ENCODE results near the gene FASN. TPM values are rescaled to one million over a fixed set of nuclear protein-coding genes. Genes with fewer than 3 reads are reported as not detected.

FASN gene
- total RNA-seq, 3 donors from 2014 or later (not counting 1 experiment from before 2014, with no cell fraction given): 53.8 to 56.2 (median 54.0) TPM

- Mint-ChIP-seq H3K27me3 (ENCODE audit: low read depth in 2 of 2) (no peaks in the 10 kb centered on the region), H3K36me3 (no peaks in the 10 kb centered on the region), H3K27ac (peak overlapping the region; percentile 38 to 56), H3K4me1 (peaks cover 4 to 19% of the 10 kb centered on the region in 2 donors), H3K9me3 (no peaks in the 10 kb centered on the region), H3K4me3 (peak overlapping the region; percentile 75)
- Histone ChIP-seq H3K9me3 (ENCODE audit: control insufficient read depth, insufficient read depth, low read length) (no peaks in the 10 kb centered on the region), H3K27me3 (ENCODE audit: control insufficient read depth, insufficient read depth, low read length) (no peaks in the 10 kb centered on the region), H3K4me1 (ENCODE audit: control insufficient read depth, insufficient read depth, low read length) (peaks cover 30% of the 10 kb centered on the region), H3K36me3 (ENCODE audit: control insufficient read depth, insufficient read depth, low read length) (peaks cover 18% of the 10 kb centered on the region), H3K4me3 (ENCODE audit: low read length) (peak overlapping the region; percentile 63), H3K27ac (ENCODE audit: low read length) (peak overlapping the region; percentile 58)
- intact Hi-C loops (cut with micrococcal nuclease): no loop called here
- ATAC-seq: no peak
- WGBS (ENCODE audit: insufficient coverage): 53% methylated on average over 36 of the region's 36 CpGs
- TF ChIP-seq CTCF (IDR thresholded peaks at IDR 0.05): no peak
- DNase-seq: no peak
These were observed 33.4 kb downstream of the FASN start for GRCh38 chr17:82064433-82065192.

GRCh38 chr17:82063424-82064415, 34.3 kb downstream of the FASN start:
- Mint-ChIP-seq H3K27me3 (ENCODE audit: low read depth in 2 of 2) (no peaks in the 10 kb centered on the region), H3K36me3 (no peaks in the 10 kb centered on the region), H3K9me3 (no peaks in the 10 kb centered on the region), H3K27ac (peak overlapping the region in 1 of 2 donors; percentile 38), H3K4me1 (peaks cover 4 to 19% of the 10 kb centered on the region in 2 donors), H3K4me3 (peak overlapping the region; percentile 75)
- ATAC-seq: no peak
- H3K4me1 ChIP-seq (ENCODE audit: control insufficient read depth, insufficient read depth, low read length): peaks cover 30% of the 10 kb centered on the region
- no peak for DNase-seq
- TF ChIP-seq CTCF (IDR thresholded peaks at IDR 0.05): no peak
- no peaks in the 10 kb centered on the region for H3K27me3 ChIP-seq (ENCODE audit: control insufficient read depth, insufficient read depth, low read length)
- peaks cover 22% of the 10 kb centered on the region for H3K36me3 ChIP-seq (ENCODE audit: control insufficient read depth, insufficient read depth, low read length)
- WGBS (ENCODE audit: insufficient coverage): 92% methylated on average over 20 of the region's 20 CpGs
- H3K9me3 ChIP-seq (ENCODE audit: control insufficient read depth, insufficient read depth, low read length): no peaks in the 10 kb centered on the region
- no peak overlapping the region for H3K27ac ChIP-seq (ENCODE audit: low read length)
- intact Hi-C loops (cut with micrococcal nuclease): no loop called here
- H3K4me3 ChIP-seq (ENCODE audit: low read length): no peak overlapping the region

- Histone ChIP-seq H3K36me3 (ENCODE audit: control insufficient read depth, insufficient read depth, low read length) (peaks cover 23% of the 10 kb centered on the region), H3K27ac (ENCODE audit: low read length) (no peak overlapping the region), H3K4me1 (ENCODE audit: control insufficient read depth, insufficient read depth, low read length) (peaks cover 30% of the 10 kb centered on the region), H3K27me3 (ENCODE audit: control insufficient read depth, insufficient read depth, low read length) (no peaks in the 10 kb centered on the region), H3K4me3 (ENCODE audit: low read length) (no peak overlapping the region), H3K9me3 (ENCODE audit: control insufficient read depth, insufficient read depth, low read length) (no peaks in the 10 kb centered on the region)
- DNase-seq: no peak
- peaks cover 4 to 19% of the 10 kb centered on the region in 2 donors for H3K4me1 Mint-ChIP-seq
- no peaks in the 10 kb centered on the region for H3K9me3 Mint-ChIP-seq
- intact Hi-C loops (cut with micrococcal nuclease): no loop called here
- no peaks in the 10 kb centered on the region for H3K27me3 Mint-ChIP-seq (ENCODE audit: low read depth in 2 of 2)
- H3K27ac Mint-ChIP-seq: no peak overlapping the region
- H3K4me3 Mint-ChIP-seq: no peak overlapping the region
- WGBS (ENCODE audit: insufficient coverage): 97% methylated on average over 9 of the region's 9 CpGs
- no peak for ATAC-seq
- no peaks in the 10 kb centered on the region for H3K36me3 Mint-ChIP-seq
- no peak for TF ChIP-seq CTCF (IDR thresholded peaks at IDR 0.05)
These were observed 35.1 kb downstream of the FASN start for GRCh38 chr17:82062984-82063368.
